ENCODE data around the gene ALDH3B1.
"Not testable (repeated sequence)": the region's sequence is repeated elsewhere in the genome, so short reads cannot be mapped to it uniquely, and the experiment has no call there.

The ALDH3B1 gene, protein sequence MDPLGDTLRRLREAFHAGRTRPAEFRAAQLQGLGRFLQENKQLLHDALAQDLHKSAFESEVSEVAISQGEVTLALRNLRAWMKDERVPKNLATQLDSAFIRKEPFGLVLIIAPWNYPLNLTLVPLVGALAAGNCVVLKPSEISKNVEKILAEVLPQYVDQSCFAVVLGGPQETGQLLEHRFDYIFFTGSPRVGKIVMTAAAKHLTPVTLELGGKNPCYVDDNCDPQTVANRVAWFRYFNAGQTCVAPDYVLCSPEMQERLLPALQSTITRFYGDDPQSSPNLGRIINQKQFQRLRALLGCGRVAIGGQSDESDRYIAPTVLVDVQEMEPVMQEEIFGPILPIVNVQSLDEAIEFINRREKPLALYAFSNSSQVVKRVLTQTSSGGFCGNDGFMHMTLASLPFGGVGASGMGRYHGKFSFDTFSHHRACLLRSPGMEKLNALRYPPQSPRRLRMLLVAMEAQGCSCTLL

DNA sequence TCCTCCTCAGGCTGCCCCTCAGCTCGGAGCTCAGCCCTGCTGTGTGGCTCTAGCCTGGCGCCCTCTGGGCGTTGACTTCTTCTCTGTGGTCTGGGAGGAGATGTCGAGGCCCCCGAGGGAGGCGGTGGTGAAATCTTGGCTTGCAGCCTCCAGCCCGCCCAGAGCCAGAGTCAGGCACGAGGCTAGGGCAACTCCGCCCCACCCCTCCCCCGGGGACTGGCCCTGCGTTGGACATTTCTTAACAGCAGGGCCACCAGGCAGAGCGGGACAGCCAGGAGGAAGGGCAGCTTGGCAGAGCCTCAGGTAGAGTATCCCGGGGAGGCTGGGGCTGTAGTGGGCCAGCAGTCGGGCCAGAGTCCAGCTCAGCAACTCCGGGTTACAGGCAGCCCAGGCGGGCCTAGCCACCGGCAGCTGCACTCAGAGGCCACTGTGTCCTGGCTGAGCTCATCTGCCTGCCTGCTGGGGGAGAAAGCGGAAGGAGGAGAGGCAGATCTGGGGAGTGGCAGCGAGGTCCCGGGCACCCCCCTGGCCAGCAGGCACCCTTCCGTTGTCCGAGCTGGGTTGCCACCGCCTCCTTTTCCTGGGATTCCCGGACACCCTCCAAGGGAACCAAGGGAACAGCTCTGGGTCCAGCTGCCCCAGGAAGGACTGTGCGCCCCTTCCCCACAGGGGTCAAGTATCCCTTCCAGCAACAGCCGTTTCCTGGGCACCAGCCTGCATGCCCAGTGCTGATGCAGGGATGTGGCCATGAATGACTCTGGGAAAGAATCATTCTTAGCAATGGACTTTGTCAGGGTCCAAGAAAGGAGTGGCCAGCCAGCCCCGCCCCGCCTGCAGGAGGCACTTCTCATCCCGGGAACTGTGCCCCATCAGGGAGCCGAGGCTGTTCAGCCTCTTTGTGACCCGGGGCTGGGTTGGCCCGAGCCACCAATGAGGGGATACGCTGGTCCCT is at the start of gene ALDH3B1:
Gene ALDH3B1 (plus strand): TSS at position 238 of the 952 bp plus-strand sequence. CDS start 4,971 bp downstream, outside the sequence.
- no peak for DNase-seq (ENCODE audit: low spot score)

DNA sequence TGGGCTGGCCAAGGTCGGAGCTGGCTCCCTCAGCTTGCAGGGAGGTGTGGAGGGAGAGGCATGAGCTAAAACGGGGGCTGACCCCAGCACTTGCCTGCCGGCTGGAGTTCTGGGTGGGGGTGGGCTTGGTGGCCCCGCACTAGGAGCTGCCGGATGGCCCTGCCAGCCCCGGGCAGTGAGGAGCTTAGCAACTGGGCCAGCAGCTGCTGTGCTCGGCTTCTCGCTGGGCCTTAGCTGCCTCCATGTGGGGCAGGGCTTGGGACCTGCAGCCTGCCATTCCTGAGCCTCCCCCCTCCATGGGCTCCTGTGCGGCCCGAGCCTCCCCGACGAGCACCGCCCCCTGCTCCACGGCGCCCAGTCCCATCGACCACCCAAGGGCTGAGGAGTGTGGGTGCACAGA is 46.9 kb upstream of the ALDH3B1 start:
- not testable (repeated sequence) for DNase-seq (ENCODE audit: low spot score)

DNA sequence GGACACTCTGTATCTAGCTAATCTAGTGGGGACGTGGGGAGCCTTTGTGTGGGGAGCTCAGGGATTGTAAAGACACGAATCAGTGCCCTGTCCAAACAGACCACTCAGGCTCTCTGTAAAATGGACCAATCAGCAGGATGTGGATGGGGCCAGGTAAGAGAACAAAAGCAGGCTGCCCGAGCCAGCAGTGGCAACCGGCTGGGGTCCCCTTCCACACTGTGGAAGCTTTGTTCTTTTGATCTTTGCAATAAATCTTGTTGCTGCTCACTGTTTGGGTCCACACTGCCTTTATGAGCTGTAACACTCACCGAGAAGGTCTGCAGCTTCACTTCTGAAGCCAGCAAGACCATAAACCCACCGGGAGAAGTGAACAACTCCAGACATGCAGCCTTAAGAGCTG is 46.2 kb upstream of the ALDH3B1 start:
- DNase-seq (ENCODE audit: low spot score) = not testable (repeated sequence)

DNA sequence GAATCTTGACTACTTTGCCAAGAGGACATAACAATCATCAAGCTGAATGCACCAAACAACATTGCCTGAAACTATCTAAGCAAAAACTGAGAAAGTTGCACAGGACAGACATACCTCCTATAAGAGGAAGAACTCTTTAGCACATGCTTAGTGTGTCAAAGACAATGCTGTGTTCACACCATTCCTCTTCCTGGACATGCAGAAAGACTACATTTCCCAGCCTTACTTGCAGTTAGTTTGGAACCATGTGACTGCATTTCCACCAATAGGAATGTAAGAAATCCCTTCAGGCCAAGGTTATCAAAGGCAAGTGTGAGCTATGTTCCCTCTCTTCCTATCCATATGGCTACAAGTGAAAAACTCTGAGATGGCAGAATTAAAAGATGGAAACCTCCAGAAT is 45.4 kb upstream of the ALDH3B1 start:
- DNase-seq (ENCODE audit: low spot score) = not testable (repeated sequence)

DNA sequence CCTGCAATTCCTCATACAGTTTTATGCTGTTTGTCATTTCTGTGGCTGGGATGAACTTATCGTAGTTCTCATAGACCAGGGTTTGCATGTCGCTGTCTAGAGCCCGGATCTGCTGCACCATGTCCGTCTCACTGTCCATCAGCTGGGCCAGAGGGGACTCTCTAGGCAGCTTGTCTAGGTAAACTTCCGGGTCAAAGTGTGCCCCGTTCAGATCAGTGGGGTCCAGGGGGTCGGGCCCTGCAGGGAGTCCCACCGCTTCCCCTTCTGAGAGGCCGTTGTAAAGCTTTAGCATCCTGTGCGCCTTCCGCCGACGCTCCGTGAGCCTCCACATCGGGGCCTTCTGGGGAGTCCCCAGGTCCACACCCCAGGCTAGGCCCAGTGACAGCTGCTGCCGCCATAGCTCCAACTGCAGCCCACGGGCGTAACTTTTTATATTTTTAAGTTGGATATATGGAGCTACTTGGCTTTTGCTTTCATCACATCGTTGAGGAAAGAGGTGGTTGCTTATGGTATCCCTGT is 44.2 kb upstream of the ALDH3B1 start:
- DNase-seq (ENCODE audit: low spot score) = not testable (repeated sequence)

DNA sequence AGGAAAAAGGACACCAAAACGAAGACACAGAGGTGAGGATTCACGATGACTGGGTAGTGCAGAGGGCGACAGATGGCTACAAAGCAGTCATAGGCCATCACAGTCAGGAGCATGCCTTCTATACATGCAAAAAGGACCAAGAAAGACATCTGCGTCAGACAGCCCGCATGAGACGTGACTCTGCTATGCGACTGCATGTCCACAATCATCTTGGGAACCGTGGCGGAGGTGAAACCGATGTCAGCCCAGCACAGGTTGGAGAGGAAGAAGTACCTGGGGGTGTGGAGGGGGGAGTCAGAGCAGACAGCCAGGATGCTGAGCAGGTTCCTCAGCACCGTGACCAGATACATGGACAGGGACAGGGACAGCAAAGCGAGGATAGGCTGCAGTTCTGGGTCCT is 35.4 kb upstream of the ALDH3B1 start:
- not testable (repeated sequence) for DNase-seq (ENCODE audit: low spot score)

DNA sequence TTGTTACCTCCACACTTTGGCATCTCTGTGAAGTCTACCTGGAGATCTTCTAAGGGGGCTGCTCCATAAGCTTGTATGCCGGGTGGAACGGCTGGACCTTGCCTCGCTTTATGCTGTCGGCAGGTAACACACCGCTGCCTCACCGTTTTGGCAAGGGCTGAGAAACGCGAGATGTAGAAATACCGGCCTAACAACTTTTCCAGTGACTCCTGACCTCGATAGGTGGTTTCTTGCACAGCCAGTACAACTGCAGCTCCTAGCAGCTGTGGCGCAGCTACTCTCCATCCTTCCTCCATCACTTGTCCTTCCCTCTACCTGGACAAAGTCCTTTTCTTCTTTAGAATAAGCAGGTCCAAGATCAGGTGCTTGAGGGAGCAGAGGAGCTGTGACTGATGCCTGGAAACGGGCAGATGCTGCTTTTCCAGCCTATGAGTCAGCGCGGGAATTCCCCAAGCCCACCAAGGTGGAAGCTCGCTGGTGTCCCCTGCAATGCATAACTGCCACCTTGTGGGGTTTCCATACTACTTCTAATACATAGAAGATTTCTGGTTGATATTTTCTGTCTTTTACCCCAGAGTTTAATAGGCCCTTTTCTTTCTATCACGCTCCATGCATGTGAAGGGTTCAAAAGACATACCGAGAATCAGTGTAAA is 31.2 kb upstream of the ALDH3B1 start:
- DNase-seq (ENCODE audit: low spot score) = not testable (repeated sequence)

DNA sequence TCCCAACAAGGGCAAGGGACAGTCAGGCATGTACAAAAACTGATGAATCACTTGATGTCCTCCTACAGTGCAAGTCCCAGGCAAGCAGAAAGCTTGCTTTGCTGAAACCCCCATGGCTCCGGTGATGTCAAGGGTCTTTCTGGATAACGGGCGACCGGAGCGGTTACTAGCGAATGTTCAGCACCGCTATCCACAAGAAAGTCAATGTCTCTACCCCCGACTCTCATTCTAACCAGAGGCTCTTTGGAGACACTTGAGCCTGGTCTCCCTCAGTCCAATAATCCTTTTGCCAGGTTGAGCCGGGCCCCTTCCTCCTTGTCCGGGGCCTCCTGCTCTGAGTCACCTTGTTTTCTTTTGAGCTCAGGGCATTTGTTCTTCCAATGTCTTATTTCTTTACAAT is 28.9 kb upstream of the ALDH3B1 start:
- not testable (repeated sequence) for DNase-seq (ENCODE audit: low spot score)

DNA sequence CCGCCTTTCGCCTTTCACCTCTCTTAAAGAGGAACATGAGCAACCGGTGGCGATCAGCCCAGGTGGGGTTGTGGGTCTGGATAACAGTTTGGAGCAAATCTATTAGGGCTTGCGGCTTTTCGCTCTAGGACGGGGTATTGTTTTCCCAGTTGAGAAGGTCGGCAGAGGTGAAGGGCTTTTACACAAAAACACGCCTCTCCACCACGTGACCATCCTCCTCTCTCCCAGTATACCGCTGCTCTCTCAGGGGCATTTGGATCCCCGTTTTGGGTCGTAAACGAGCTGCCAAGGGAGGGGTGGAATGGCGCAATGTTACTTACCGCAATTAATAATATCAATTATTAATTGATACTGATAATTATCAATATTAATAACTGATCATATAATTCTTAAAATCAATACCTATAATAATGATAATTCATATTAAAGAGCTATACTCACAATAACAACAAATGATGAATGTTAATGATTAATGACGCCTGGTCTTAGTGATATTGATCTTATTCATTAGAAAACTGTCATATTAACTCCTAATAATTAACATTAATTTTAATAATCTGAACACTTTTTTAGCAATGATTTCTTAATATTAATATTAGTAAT is 27.8 kb upstream of the ALDH3B1 start:
- not testable (repeated sequence) for DNase-seq (ENCODE audit: low spot score)

DNA sequence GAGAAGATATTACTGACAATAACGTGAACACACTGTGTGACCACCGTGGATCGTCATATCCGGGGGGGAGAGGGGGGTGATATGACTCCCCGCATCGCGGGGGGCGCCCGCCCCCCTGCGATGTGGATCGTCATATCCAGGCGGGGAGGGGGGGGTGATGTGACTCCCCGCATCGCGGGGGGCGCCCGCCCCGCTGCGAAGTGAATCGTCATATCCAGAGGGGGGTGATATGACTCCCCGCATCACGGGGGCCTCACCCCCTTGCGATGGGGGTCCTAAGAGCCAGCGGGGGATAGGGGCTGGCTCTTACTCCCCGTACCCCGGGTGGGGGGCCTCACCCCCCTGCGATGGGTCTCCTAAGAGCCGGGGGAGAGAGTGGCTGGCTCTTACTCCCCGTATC is 26.2 kb upstream of the ALDH3B1 start:
- no peak for DNase-seq (ENCODE audit: low spot score)

DNA sequence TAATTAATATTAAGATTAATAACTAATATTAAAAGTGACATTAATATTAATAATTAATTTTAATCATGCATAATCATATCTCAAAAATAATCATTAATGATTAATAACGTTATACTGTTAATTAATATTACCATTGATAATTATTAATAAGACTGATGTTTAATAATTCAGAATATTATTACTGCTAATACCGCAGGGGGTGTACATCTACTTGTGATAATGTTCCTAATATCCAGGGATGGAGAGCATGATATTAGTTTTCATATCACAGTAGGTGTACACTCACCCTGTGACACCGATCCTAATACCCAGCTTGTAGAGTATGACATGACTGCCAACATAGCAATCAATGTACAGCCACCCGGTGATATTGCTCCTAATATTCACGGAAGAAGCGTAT is 24.8 kb upstream of the ALDH3B1 start:
- DNase-seq (ENCODE audit: low spot score) = not testable (repeated sequence)

DNA sequence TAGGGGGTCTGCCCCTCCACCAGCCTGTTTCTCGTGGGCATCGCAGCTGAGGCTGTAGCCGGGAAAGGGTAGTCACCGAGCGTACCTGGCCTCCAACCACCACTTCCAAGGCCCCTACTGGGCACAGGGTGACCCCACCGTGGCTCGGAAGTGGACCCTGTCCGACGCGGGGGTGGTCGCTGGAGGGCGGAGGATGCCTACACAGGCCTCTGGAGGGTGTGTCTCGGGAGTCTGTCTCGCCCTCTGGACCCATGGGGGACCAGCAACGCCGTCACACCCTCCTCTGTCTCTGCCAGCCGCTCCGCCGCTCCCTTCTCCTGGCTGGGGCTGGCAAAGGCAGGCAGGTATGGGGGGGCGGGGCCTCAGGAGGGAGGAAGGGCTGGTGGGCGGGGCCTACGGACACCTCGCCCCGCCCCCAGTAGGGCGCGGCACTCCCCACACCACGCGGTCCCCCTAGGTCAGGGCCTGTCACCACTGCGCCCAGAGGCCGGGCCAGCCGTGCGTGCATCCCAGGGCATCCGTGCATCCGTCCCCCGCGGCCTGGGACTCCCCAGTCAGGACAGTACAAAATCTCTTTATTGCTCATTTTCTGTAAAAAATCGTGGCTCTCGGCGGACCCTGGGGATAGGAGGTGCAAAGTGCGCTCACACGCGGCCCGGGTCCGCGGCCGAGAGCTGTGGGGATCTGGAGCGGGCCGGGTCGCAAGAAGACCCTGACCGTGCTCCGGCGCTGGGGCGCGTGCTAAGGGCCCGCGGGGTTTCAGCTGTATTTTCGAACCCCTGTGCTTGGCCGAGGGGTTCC is 19.4 kb upstream of the ALDH3B1 start:
- not testable (repeated sequence) for DNase-seq (ENCODE audit: low spot score)

DNA sequence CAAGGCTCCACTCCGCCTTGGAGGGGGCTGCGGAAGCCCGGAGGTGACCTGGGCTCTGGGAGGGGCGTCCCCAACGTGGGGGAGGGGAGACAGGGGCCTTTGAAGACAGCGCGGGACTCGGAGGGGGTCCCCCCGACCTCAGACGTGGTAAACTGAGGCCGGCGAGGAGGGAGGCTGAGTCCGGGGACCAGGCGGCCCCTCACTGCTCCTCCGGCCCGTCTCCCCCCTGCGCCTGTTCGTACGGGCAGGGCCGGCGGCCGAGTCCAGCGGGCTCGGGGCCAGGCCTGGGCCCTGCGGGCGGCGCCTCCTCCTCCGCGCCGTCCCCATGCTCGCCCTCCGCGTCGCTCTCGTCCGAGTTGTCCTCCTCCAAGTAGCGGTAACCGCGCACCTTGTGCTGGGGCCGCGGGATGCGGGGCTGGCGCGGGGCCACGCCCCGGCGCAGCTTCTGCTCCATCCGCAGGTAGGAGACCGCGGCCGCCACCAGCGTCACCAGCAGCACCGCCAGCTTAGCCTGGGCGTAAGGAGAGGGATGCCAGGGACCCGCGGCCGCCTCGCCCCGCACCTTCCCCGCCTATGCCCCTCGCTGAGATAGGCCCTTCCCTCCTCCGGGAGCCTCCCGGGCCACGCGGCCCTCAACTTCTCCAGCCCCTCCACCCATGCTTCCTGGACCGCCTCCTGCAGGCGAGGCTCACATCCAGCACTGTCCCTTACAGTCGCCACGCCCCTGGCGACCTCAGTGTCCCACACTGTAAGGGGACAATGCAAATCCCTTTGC is 18.6 kb upstream of the ALDH3B1 start:
- DNase-seq (ENCODE audit: low spot score) = not testable (repeated sequence)

DNA sequence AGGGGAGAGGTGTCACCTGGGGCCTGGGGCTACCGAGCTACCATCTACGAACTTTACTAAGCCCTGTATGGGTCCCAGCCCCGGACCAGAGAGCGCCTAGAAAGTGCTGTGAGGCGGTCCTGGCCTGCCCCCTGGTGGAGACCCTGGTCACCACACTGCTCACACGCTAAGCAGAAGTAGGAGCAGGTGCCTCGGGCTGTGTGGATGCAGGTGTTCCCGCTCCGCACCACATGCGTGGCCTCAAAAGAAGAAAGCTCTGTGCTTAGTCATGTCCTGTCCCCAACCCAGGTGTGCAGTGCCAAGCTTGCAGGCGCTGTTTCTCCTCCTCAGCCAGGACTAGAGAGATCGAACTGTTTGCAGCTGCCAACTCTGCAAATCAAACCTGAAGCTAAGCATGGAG is 16.3 kb upstream of the ALDH3B1 start:
- peak; percentile 68 for DNase-seq (ENCODE audit: low spot score)

DNA sequence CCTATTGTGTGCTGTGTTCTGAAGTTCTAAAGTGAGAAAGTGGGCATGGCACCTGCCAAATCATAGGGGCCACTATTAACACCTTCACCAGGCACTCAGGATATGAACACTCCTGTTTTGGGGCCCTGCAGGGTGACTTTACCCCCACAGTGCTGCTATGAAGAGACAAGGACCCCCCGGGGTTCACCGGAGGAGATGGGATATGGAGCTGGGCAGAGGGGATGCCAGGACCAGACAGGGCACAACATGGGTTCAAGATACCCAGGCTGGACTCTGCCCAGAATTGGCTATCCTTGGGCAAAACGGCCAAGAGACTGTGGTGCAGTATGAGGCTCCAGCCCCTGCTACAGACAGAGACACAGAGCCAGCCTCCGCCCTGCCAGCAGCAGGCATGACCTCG is 15.7 kb upstream of the ALDH3B1 start:
- not testable (repeated sequence) for DNase-seq (ENCODE audit: low spot score)

DNA sequence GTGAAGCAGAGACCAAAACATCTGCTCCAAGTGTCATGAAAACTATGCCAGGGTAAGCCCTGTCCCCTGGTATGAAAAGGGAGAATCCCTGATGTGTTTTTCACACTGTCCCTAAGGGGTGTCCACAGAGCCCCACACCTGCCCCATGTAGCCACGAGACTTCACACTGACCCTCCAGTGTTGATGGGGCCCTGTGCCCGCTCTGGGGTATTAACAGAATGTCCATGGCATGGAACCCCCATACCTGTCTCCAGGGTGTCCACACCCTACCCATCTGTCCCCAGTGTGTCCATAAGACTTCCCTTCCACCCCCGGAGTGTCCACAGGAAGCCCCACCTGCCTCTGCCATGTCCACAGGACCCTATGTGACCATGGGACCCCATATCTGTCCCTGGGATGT is 15.0 kb upstream of the ALDH3B1 start:
- not testable (repeated sequence) for DNase-seq (ENCODE audit: low spot score)

DNA sequence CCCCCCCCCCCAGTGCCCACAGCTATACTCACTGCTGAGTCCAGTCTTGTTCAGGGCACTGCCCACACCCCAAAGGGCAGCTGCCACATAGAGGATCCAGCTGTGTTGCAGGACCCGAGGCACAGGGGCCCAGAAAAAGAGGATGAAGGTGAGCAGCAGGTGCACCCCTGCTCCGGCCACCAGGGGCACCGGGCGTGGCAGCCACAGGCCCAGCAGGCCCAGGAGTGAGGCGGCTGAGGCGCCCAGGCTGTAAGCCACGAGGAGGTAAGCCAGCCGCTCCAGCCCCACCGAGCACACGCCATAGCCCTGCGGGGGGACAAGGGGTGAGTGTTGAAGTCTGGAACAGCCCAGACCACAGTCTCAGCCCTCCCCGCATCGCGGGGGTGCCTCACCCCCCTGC is 14.5 kb upstream of the ALDH3B1 start:
- not testable (repeated sequence) for DNase-seq (ENCODE audit: low spot score)

DNA sequence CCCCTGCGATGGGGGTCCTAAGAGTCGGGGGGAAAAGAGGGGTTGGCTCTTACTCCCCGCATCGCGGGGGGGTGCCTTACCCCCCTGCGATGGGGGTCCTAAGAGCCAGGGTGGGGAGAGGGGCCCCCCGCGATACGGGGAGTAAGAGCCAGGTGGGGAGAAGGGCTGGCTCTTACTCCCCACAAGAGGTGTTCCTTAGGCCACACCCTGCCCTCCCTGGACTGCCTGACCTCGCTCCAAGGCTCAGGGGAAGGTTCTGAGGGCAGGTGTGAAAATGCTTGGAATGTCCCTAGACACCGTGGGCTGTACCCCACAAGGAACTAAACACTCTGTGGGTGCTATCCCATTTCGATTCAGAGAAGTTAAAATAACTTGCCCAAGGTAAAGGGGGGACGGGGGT is 14.1 kb upstream of the ALDH3B1 start:
- no peak for DNase-seq (ENCODE audit: low spot score)

DNA sequence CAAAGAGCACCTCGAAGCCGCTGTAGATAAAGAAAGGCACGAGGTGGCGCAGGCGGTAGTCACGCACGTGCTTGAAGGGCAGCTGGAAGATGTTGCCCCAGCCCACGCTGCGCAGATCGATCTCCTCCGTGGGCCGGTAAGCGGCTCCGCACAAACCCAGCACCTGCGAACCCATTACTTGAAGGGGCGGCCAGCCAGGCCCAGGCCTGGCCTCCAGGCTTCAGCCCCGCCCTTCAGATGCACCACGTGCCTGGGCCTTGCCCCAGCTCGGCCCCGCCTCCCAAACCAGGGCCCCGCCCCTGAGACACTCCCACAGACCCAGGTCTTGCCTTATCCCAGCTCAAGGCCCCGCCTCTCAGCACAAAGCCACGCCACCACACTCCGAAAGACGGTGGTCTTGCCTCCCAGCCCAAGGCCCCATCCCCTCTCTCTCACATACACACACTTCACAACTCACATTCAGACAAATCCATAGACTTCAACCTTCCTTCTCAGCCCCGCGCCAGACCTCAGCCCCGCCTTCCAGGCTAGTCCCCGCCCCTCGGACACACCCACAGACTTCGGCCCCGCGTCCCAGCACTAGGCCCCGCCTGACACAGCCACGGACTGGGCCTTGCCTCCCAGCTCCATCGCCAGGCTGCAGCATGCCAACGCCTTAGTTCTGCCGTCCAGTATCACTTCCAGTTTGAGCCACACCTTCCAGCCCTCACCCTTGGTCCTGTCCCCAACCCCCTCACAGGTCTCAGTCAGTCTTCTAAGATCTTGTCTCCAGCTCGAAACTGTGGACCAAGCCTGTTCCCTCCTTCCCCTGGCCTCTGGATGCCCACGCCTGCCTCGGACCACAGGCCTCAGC is 13.3 kb upstream of the ALDH3B1 start:
- DNase-seq (ENCODE audit: low spot score) = no peak

Measured in CD4-positive, alpha-beta T cell treated with Interleukin-6 at 100 ng/mL for 8 hours (primary cell).